HEK293 (cell line): ENCODE measurements around the gene ATP6V1B1.

Experiments used
- CTCF ChIP-seq: fragments of 450-650 bp; formaldehyde crosslinking; IDR thresholded peaks from 2 replicates; pipeline ENCODE4 v1.5.1; 2016; ENCODE audit warnings: missing biosample characterization, missing genetic modification characterization
- GLI4 ChIP-seq: fragments of 450-650 bp; formaldehyde crosslinking; IDR thresholded peaks from 2 replicates; pipeline ENCODE4 v1.5.1; 2016; ENCODE audit warnings: missing biosample characterization, missing genetic modification characterization
- PBX3 ChIP-seq: sonication (generic); formaldehyde crosslinking; IDR thresholded peaks from 2 replicates; pipeline ENCODE4 v1.8.1; 2022; ENCODE audit warnings: mild to moderate bottlenecking, moderate library complexity, missing genetic modification reagents
- TCF7L2 ChIP-seq: IDR thresholded peaks from 2 replicates; pipeline ENCODE4 v1.6.1; 2011; ENCODE audit warnings: low read depth, mild to moderate bottlenecking, inconsistent platforms, low read length, moderate library complexity, borderline replicate concordance
- YY1 ChIP-seq: fragments of 450-650 bp; formaldehyde crosslinking; IDR thresholded peaks from 2 replicates; pipeline ENCODE4 v1.5.1; 2018; ENCODE audit warnings: missing biosample characterization, missing genetic modification characterization
- ZNF10 ChIP-seq: fragments of 450-650 bp; formaldehyde crosslinking; IDR thresholded peaks from 2 replicates; pipeline ENCODE4 v1.5.1; 2017; ENCODE audit warnings: missing biosample characterization, missing genetic modification characterization
- ZNF114 ChIP-seq: fragments of 450-650 bp; formaldehyde crosslinking; IDR thresholded peaks from 2 replicates; pipeline ENCODE4 v1.5.0; 2017; ENCODE audit warnings: missing biosample characterization, missing genetic modification characterization
- ZNF548 ChIP-seq: fragments of 450-650 bp; formaldehyde crosslinking; IDR thresholded peaks from 2 replicates; pipeline ENCODE4 v1.5.1; 2016; ENCODE audit warnings: missing biosample characterization, missing genetic modification characterization
- ZNF645 ChIP-seq: fragments of 450-650 bp; formaldehyde crosslinking; IDR thresholded peaks from 2 replicates; pipeline ENCODE4; 2016; ENCODE audit warnings: missing biosample characterization, missing genetic modification characterization
- ZNF792 ChIP-seq: fragments of 450-650 bp; formaldehyde crosslinking; IDR thresholded peaks from 2 replicates; pipeline ENCODE4 v1.5.1; 2016; ENCODE audit warnings: missing biosample characterization, missing genetic modification characterization
- ZSCAN18 ChIP-seq: fragments of 450-650 bp; formaldehyde crosslinking; IDR thresholded peaks from 2 replicates; pipeline ENCODE4 v1.5.1; 2016; ENCODE audit warnings: missing biosample characterization, missing genetic modification characterization

GRCh38 chr2:70962211-70962884 is 26.6 kb downstream of the ATP6V1B1 start:
- TF ChIP-seq CTCF (tag by site-specific recombination) (no peak), ZNF645 (tag by site-specific recombination) (no peak), ZNF10 (tag by site-specific recombination) (no peak), ZNF548 (tag by site-specific recombination) (no peak), ZSCAN18 (tag by site-specific recombination) (no peak), GLI4 (no peak), ZNF114 (tag by site-specific recombination) (no peak), ZNF792 (tag by site-specific recombination) (no peak), YY1 (tag by site-specific recombination) (no peak), PBX3 (CRISPR knock-in tag) (no peak), TCF7L2 (no peak)
